Stimulated activated CD4-positive, alpha-beta T cell treated with anti-CD3 and anti-CD28 coated beads, Interleukin-4, amount 100 ng/mL, for 4 hours (primary cell): Measurements from ENCODE around the gene BGN.
A peak's percentile ranks its signal among the peaks of the same experiment; 100 is the strongest.

Experiments
- DNase-seq, 2 experiments: peaks; one replicate each; pipeline ENCODE4 v3.0.0-alpha.2; 2020

The BGN gene

GRCh38 chrX:153537080-153537479 is 42.3 kb downstream of the BGN start:
- DNase-seq: no peak

GRCh38 chrX:153537526-153538295 is 42.9 kb downstream of the BGN start:
- no peak for DNase-seq

GRCh38 chrX:153538424-153538823 is 43.6 kb downstream of the BGN start:
- no peak for DNase-seq

- peak; percentile 38 to 54 for DNase-seq
Measured at GRCh38 chrX:153539171-153539978, 44.6 kb downstream of the BGN start.

- DNase-seq: no peak
Measured at GRCh38 chrX:153539979-153540358, 45.2 kb downstream of the BGN start.

GRCh38 chrX:153544727-153545126 is 49.9 kb downstream of the BGN start:
- no peak for DNase-seq

- DNase-seq: no peak
Measured at GRCh38 chrX:153546386-153546785, 51.6 kb downstream of the BGN start.

- no peak for DNase-seq
Measured at GRCh38 chrX:153547195-153547594, 52.4 kb downstream of the BGN start.

GRCh38 chrX:153549231-153549630 is 54.5 kb downstream of the BGN start:
- DNase-seq: no peak

GRCh38 chrX:153549807-153550206 is 55.0 kb downstream of the BGN start:
- no peak for DNase-seq

GRCh38 chrX:153551135-153551534 is 56.4 kb downstream of the BGN start:
- no peak for DNase-seq

- peak; percentile 38 to 55 for DNase-seq
Measured at GRCh38 chrX:153554519-153555167, 59.9 kb downstream of the BGN start.

GRCh38 chrX:153556767-153557166 is 62.0 kb downstream of the BGN start:
- no peak for DNase-seq

- DNase-seq: no peak
Measured at GRCh38 chrX:153557618-153558355, 63.0 kb downstream of the BGN start.
